Brain microvascular endothelial cell (primary cell): ENCODE measurements around the gene TCEAL8.
"Not testable (repeated sequence)": the region's sequence is repeated elsewhere in the genome, so short reads cannot be mapped to it uniquely, and the experiment has no call there.

Source experiments
- DNase-seq: peaks from one replicate; pipeline ENCODE4 v3.0.0-alpha.2; 2020
- H3K27ac ChIP-seq: fragments of 250-450 bp; sonication (Bioruptor Pico); 2 replicates; pipeline ENCODE4 v1.5.1; 2020; ENCODE audit warnings: mild to moderate bottlenecking, moderate library complexity
- H3K27me3 ChIP-seq: fragments of 250-450 bp; sonication (Bioruptor Pico); replicated peaks from 2 replicates; pipeline ENCODE4 v1.5.1; 2020; ENCODE audit warnings: mild to moderate bottlenecking
- H3K36me3 ChIP-seq: fragments of 250-450 bp; sonication (Bioruptor Pico); replicated peaks from 2 replicates; pipeline ENCODE4 v1.5.1; 2020; ENCODE audit warnings: mild to moderate bottlenecking
- H3K4me3 ChIP-seq: 2 replicates; pipeline ENCODE4 v1.5.1; 2011; ENCODE audit warnings: low read depth, mild to moderate bottlenecking, control low read depth, low read length, moderate library complexity
- in situ Hi-C: cut with HindIII; loops from 2 replicates; pipeline ENCODE4 v1.10.0; 2017; ENCODE audit warnings: low sequenced_read_pairs, low pct_ligation_motif_present
- TF ChIP-seq, protein P1 (sequence below): IDR thresholded peaks from 2 replicates; pipeline ENCODE4 v1.5.1; 2011; ENCODE audit warnings: low read depth, mild to moderate bottlenecking, moderate library complexity, low read length, control low read depth, inconsistent platforms; ENCODE audit errors: missing control alignments

TCEAL8 gene

DNA sequence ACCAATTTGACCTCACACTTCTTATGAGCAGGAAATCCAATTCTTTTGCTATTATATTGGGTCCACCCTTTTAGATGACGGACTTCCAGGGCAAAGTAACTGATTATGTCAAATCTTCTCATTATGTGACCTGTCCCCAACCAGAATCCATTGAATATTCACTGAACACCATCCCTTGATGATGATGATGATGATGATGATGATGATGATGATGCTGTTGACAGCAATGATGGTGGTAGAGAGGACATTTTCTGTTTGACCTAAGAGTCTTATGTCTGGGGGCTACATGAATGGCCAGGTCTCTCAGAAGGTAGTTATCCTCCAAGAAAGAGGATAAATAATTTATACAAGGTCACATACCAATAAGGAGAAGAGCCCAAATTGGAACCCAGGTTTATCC is 5.2 kb downstream of the TCEAL8 start:
- no peaks in the 10 kb centered on the region for H3K27me3 ChIP-seq
- in situ Hi-C loops = no loop called here
- H3K27ac ChIP-seq = no peak overlapping the region
- DNase-seq = no peak
- TF ChIP-seq, protein P1, sequence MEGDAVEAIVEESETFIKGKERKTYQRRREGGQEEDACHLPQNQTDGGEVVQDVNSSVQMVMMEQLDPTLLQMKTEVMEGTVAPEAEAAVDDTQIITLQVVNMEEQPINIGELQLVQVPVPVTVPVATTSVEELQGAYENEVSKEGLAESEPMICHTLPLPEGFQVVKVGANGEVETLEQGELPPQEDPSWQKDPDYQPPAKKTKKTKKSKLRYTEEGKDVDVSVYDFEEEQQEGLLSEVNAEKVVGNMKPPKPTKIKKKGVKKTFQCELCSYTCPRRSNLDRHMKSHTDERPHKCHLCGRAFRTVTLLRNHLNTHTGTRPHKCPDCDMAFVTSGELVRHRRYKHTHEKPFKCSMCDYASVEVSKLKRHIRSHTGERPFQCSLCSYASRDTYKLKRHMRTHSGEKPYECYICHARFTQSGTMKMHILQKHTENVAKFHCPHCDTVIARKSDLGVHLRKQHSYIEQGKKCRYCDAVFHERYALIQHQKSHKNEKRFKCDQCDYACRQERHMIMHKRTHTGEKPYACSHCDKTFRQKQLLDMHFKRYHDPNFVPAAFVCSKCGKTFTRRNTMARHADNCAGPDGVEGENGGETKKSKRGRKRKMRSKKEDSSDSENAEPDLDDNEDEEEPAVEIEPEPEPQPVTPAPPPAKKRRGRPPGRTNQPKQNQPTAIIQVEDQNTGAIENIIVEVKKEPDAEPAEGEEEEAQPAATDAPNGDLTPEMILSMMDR = no peak
- no peak overlapping the region for H3K4me3 ChIP-seq
- H3K36me3 ChIP-seq = no peaks in the 10 kb centered on the region

DNA sequence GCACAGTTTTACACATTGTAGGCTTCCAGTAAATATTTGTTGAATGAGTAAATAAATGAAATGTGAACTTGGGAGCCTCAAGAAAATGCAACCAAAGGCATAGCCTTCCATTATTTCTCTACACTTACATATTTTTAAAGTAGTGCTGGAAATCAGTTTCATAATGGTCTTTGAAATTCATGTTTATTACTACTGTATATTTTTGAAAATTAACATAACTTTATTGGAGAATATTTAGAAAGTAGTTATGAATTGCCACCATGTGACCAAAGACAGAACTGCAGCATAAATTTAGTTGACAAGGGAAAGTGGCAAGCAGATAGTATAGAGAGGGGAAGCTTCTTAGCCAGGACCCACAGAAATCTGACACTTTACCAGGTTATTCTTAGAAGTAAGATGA is 6.4 kb downstream of the TCEAL8 start:
- Histone ChIP-seq H3K27ac (no peak overlapping the region), H3K27me3 (no peaks in the 10 kb centered on the region), H3K36me3 (no peaks in the 10 kb centered on the region), H3K4me3 (no peak overlapping the region)
- DNase-seq = no peak
- in situ Hi-C loops = no loop called here
- TF ChIP-seq, protein P1 = peak; percentile 40

- no peak overlapping the region for H3K27ac ChIP-seq
- in situ Hi-C loops = no loop called here
Observed at GRCh38 chrX:103240155-103240554, 14.8 kb downstream of the TCEAL8 start.

GRCh38 chrX:103236296-103236695 is 18.7 kb downstream of the TCEAL8 start:
- Histone ChIP-seq H3K27ac (no peak overlapping the region), H3K27me3 (no peaks in the 10 kb centered on the region), H3K36me3 (no peaks in the 10 kb centered on the region), H3K4me3 (no peak overlapping the region)
- no peak for DNase-seq
- TF ChIP-seq, protein P1 = no peak
- in situ Hi-C loops = no loop called here

More at GRCh38 chrX:103240155-103240554, 14.8 kb downstream of the TCEAL8 start:
- TF ChIP-seq, protein P1 = no peak
- Histone ChIP-seq H3K27me3 (no peaks in the 10 kb centered on the region), H3K4me3 (no peak overlapping the region), H3K36me3 (no peaks in the 10 kb centered on the region)
- no peak for DNase-seq

GRCh38 chrX:103235608-103236007 is 19.3 kb downstream of the TCEAL8 start:
- H3K4me3 ChIP-seq, H3K27ac ChIP-seq, H3K36me3 ChIP-seq, in situ Hi-C loops, H3K27me3 ChIP-seq, DNase-seq: not testable (repeated sequence)

DNA sequence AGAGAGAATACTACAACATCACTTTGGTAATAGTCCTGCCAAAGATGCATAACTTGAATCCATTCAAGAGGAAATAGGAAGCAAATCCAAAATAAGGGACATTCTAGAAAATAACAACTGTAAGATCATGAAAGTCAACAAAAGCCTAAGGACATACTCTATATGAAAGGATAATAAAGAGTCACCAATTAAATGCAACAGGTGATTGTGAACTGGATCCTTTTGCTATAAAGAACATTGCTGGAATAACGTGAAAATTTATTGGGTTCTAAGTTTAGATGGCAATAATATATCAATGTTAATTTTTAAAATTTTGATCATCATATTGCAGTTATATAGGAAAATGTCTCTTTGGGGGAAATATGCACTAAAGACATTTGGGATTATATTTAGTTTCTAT is 20.1 kb downstream of the TCEAL8 start:
- TF ChIP-seq, protein P1 = no peak
- no peaks in the 10 kb centered on the region for H3K27me3 ChIP-seq
- no peak for DNase-seq
- no peak overlapping the region for H3K4me3 ChIP-seq
- H3K27ac ChIP-seq = no peak overlapping the region
- no peaks in the 10 kb centered on the region for H3K36me3 ChIP-seq
- in situ Hi-C loops = no loop called here
